Measurements from ENCODE around the gene TAB3. TPM values are rescaled to one million over a fixed set of nuclear protein-coding genes. Genes with fewer than 3 reads are reported as not detected.

TAB3 gene
- total RNA-seq, 2 donors from 2014 or later = 18.4 to 32.4 TPM

DNA sequence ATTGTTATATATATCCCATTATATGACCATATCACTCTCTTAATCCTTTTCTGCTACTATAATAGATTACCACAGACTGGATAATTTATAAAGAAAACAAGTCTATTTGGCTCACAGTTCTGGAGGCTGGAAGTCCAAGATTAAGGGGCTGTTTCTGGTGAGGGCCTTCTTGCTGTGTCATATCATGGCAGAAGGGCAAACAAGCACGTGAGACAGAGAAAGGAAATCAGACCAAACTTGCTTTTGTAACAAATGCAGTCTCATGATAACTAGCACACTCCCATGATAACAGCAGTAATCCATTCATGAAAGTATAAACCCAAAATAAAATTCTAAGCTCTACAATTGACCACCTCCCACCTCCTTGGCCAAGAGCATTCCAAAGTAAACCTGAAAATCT lies 16.3 kb upstream of the TAB3 start:
- Histone ChIP-seq H3K4me3 (no peak overlapping the region), H3K27ac (no peak overlapping the region)
- DNase-seq (ENCODE audit: low spot score) = no peak

GRCh38 chrX:30904632-30905031 lies 15.6 kb upstream of the TAB3 start:
- H3K36me3 ChIP-seq = no peaks in the 10 kb centered on the region
- H3K27ac ChIP-seq = no peak overlapping the region
- DNase-seq (ENCODE audit: low spot score) = no peak
- no peak overlapping the region for H3K4me3 ChIP-seq
- H3K4me1 ChIP-seq = no peaks in the 10 kb centered on the region
- no peaks in the 10 kb centered on the region for H3K27me3 ChIP-seq
- TF ChIP-seq, protein P1, sequence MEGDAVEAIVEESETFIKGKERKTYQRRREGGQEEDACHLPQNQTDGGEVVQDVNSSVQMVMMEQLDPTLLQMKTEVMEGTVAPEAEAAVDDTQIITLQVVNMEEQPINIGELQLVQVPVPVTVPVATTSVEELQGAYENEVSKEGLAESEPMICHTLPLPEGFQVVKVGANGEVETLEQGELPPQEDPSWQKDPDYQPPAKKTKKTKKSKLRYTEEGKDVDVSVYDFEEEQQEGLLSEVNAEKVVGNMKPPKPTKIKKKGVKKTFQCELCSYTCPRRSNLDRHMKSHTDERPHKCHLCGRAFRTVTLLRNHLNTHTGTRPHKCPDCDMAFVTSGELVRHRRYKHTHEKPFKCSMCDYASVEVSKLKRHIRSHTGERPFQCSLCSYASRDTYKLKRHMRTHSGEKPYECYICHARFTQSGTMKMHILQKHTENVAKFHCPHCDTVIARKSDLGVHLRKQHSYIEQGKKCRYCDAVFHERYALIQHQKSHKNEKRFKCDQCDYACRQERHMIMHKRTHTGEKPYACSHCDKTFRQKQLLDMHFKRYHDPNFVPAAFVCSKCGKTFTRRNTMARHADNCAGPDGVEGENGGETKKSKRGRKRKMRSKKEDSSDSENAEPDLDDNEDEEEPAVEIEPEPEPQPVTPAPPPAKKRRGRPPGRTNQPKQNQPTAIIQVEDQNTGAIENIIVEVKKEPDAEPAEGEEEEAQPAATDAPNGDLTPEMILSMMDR (IDR thresholded peaks at IDR 0.05) = no peak
- no peaks in the 10 kb centered on the region for H3K9me3 ChIP-seq

More for the DNA sequence above, 16.3 kb upstream of the TAB3 start:
- no peaks in the 10 kb centered on the region for H3K9me3 ChIP-seq
- H3K27me3 ChIP-seq = no peaks in the 10 kb centered on the region
- TF ChIP-seq, protein P1 (IDR thresholded peaks at IDR 0.05) = no peak
- H3K4me1 ChIP-seq = no peaks in the 10 kb centered on the region
- H3K36me3 ChIP-seq = no peaks in the 10 kb centered on the region

GRCh38 chrX:30904186-30904585 lies 15.1 kb upstream of the TAB3 start:
- no peak overlapping the region for H3K27ac ChIP-seq
- H3K4me3 ChIP-seq = no peak overlapping the region
- H3K36me3 ChIP-seq = no peaks in the 10 kb centered on the region
- no peak for DNase-seq (ENCODE audit: low spot score)
- no peaks in the 10 kb centered on the region for H3K27me3 ChIP-seq
- H3K4me1 ChIP-seq = no peaks in the 10 kb centered on the region
- H3K9me3 ChIP-seq = no peaks in the 10 kb centered on the region
- TF ChIP-seq, protein P1 (IDR thresholded peaks at IDR 0.05) = no peak

GRCh38 chrX:30900227-30900626 lies 11.2 kb upstream of the TAB3 start:
- Histone ChIP-seq H3K27ac (no peak overlapping the region), H3K4me3 (no peak overlapping the region), H3K4me1 (no peaks in the 10 kb centered on the region), H3K36me3 (no peaks in the 10 kb centered on the region), H3K9me3 (no peaks in the 10 kb centered on the region), H3K27me3 (no peaks in the 10 kb centered on the region)
- TF ChIP-seq, protein P1 (IDR thresholded peaks at IDR 0.05) = no peak
- no peak for DNase-seq (ENCODE audit: low spot score)

DNA sequence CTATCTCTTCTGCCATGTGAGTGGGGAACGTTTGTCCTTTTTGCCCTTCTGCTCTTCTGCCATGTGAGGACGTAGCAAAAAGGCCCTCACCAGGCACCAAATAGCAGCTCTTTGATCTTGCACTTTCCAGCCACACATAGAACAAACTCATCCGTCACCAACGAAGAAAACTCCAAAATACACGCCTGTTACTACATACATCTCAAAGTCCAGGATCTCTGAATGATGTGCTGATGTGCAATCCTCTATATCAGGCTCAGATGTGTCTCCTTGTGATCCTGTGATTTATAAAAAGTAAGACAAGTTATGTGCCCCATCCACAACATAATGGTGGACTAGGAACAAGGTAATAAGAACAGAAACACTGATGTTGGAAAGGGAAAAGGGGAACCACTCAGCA lies 9.8 kb upstream of the TAB3 start:
- H3K27me3 ChIP-seq = no peaks in the 10 kb centered on the region
- no peak overlapping the region for H3K27ac ChIP-seq
- H3K4me3 ChIP-seq = no peak overlapping the region
- H3K36me3 ChIP-seq = no peaks in the 10 kb centered on the region
- DNase-seq (ENCODE audit: low spot score) = no peak
- H3K4me1 ChIP-seq = no peaks in the 10 kb centered on the region
- TF ChIP-seq, protein P1 (IDR thresholded peaks at IDR 0.05) = no peak
- H3K9me3 ChIP-seq = no peaks in the 10 kb centered on the region

- Histone ChIP-seq H3K27me3 (no peaks in the 10 kb centered on the region), H3K4me1 (no peaks in the 10 kb centered on the region), H3K36me3 (no peaks in the 10 kb centered on the region), H3K4me3 (no peak overlapping the region), H3K9me3 (no peaks in the 10 kb centered on the region), H3K27ac (no peak overlapping the region)
- DNase-seq (ENCODE audit: low spot score) = no peak
- TF ChIP-seq, protein P1 (IDR thresholded peaks at IDR 0.05) = no peak
These were observed 6.3 kb upstream of the TAB3 start for GRCh38 chrX:30895370-30895769.

Data from right atrium auricular region (tissue), 2 donors.